ENCODE data around the gene PFKP.
"Not testable (repeated sequence)": the region's sequence is repeated elsewhere in the genome, so short reads cannot be mapped to it uniquely, and the experiment has no call there.

The PFKP gene

DNA sequence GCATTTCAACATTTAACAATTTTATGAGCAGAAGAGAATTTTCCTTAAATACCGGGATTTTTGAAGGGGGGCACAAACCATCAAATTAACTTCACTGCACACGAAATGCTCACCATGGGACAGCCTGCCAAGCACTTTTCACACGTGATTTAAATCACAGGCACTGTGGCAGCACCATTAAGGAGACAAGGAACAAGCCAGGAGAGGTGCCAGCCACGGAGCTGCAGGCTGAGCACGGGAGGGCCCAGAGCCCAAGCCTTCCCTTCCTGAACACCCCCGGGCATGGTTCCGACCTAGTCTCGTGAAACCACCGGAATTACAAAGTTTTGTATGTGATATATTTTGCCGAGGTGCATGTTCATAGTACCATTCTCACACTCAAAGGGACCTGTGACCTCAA is 91.8 kb downstream of the PFKP start:
- DNase-seq (ENCODE audit: low spot score) = no peak

DNA sequence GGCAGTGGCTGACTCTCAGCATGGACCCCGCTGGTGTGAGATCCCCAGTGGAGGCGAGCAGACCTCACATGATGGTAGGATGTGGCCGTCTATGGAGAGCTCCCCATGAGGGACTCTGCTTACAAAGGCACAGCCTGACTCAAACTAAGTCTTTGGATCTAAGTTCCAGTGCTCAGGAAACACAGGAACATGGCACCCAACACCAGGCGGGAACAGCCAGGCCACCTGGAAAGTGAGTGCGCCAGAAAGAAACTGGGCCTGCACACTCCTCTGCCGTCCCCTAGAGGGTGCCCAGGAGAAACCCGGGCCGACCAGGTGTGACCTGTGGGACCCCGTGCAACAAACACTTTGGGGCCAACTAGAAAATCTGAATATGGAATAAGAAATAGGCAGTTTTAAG is 95.2 kb downstream of the PFKP start:
- DNase-seq (ENCODE audit: low spot score) = no peak

DNA sequence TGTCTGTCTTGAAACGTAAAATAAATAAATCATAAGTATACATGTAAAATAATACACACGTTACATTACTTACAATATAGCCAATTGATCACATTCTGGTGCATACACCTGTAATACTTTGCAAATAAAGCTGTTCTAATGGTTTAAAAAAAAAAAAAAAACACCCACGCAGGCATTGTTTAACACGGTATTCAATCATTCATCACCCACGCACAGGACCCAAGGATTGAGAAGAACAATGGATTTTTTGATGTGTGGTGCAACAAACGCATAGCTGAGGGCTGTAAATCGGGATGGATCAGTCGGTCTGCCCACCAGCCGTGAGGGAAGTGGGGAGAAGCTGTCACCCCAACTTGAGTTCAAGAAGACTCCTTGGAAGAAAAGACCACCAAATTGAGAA is 96.5 kb downstream of the PFKP start:
- no peak for DNase-seq (ENCODE audit: low spot score)

DNA sequence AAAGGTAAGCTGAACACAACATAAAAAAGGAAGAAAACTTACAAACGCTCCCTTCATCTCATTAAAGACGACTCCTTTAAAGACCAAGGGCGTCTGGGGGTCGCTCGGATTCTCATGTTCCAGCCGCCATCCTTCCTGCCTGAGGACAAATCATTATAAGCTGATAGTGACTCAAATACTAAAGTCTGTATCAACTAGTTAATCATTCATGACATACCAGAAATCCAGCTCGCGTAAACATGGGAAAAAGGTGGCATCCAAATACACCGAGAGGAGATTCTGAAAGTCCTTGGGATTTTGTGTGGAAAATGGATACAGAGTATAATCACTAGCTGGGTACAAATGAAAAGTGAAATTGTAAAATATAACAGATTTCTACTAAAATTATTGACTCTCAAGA is 97.8 kb downstream of the PFKP start:
- DNase-seq (ENCODE audit: low spot score) = no peak

DNA sequence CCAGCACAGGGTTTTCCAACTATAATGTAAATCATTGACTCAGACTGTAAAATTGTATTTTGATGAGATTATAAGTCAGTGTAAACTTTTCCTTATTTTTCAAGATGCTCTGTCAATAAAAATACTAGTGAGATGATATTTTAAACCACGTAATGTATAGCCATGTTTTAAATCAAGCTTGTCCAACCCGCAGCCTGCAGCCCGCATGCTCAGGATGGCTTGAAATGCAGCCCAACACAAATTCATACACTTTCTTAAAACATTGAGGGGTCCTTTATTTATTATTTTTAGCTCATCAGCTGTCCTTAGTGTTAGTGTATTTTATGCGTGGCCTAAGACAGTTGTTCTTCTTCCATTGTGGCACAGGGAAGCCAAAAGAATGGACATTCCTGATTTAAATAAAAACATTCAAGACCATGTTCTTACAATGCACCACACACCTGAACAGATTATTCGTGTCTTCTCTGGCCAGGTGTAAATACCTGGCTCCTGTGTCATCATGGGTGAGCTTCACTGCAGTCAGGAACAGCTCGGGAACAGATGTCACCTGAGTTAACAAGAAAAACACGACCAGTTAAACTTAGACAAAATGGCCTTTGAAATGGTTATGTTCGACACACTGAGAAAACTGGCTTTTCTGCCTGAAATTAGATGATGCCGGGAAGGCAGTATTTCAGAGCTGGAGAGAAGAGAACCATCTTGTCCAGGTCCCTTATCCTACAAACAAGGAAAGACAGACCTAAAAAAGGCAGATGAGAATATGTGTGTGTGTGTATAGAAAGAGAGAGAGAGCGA is 99.3 kb downstream of the PFKP start:
- DNase-seq (ENCODE audit: low spot score) = no peak

DNA sequence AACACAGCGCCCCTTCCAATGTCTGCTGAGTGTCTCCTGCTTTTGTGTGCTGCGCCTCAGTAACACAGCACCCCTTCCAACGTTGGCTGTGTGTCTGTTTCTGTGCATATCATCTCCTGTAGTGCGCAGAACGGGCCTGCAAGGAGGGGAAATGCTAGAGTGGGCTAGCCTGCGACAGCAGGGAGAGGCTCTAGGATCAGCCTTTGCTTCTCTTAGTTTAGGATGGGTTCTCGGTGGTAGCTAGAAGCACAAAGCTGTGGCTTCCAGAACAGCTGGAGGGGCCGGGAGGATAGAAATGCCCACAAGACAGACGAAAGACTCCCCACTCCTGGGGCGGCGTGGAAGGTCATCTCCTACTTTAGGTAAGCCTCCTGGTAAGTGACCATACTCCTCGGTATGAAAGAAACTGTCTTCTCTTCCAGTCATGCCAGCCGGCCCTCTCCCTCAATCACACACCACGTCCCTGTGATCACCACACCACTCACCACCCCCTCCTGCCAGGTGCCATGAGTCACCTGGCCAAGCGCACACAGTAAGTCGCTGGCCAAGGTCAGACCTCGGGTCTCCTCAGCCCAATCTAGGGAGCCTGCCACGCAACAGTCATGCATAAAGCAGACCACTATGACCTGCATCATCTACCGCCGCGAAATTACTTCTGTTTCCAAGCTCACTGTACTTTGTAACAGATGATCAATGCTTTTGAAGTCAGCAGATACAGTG is 100.4 kb downstream of the PFKP start:
- DNase-seq (ENCODE audit: low spot score) = no peak

DNA sequence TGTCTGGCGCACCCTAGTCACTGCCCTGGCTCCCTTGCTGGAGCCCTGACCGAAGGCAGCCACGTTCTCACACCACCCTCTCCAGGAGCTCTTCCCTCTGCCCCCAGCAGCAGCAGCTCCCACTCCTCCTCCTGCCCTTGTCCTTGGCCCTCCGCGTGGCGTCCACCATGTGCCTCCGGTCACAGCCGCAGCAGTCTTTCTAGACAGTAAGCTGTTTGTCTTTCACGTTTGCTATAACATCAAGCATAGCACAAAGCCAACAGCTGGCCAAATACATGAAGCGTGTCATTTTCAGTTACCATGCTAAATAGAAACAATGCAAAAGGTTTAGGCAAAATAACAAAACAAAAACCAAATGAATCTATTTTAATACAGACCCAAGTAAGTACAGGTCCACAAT is 101.9 kb downstream of the PFKP start:
- no peak for DNase-seq (ENCODE audit: low spot score)

DNA sequence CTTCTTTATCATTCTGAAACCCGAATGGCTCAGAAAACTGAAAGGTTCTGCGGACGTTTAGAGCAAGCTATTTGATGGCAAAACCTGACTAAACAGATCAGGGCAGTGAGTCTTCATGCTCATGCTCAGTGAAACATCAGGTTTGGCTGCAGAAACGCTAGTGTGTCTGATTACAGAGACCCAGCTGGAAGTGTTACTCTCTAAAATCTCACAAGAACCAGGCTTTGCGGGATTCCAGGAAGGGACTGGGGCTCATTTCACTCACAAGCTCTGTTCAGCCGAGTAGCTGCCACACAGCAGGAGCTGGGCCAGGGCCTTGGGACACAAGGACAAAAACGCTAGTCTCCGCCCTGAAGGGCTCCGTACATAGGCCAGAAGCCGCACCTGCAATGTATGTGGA is 102.3 kb downstream of the PFKP start:
- DNase-seq (ENCODE audit: low spot score) = no peak

DNA sequence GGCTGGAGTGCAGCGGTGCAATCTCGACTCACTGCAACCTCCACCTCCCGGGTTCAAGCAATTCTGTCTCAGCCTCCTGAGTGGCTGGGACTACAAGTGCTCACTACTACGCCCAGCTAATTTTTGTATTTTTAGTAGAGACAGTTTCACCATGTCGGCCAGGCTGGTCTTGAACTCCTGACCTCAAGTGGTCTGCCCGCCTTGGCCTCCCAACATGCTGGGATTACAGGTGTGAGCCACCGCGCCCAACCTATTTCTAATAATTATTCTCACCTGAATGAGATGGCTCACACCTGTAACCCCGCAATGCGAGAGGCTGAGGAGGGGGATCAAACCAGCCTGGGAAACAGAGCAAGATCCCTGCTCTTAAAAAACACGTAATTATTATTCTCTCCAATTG is 104.1 kb downstream of the PFKP start:
- DNase-seq (ENCODE audit: low spot score) = not testable (repeated sequence)

DNA sequence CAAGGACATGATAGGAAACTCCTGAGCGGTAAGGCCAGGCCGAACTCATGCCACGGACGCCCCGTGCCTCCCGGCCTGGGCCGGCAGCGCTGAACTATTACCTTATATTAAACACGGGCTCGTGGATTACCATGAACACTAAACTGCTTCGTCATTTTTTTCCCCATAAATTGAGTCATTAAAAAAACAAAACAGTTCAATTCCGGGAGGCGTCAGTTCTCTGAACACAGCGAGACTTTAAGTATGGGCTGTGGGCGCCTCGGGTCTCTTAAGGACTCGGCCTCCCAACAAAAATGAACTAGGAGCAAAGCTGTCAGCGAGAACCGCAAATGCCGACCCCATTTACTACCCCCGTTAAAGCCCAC is 104.7 kb downstream of the PFKP start:
- peak; percentile 42 for DNase-seq (ENCODE audit: low spot score)

DNA sequence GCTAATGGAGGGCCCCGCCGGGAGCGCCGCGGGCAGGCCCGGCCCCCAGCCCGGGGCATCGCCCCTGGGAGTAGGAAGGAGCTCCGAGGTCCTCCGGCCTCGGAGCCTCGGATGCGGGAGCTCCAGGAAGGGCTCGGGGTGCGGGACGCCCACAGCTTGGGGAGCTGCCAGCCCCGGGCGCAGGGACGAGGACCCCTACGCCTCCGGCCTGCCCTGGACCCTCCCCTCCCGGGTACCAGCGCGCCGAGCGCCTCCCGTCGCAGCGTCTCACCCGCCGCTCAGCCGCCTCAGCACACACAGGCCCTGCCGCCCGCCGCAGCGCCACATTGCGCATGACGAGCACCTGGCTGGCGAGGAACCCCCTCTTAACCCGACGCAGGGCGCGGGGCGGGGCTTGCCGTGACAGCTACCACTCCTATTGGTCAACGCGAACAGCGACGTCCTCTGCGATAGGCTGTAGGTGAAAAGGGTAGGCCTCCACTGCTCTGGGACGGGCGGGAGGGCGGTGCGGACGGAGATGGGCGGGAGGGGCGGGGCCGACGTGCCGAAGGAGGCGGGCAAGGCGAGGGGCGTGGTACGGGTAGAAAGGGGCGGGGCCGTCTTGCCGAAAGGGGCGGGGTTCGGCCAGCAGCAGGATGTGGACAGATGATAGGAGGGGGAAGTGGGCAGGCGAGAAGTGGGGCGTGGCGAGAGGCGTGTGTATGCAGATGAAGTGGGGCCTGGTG is 105.3 kb downstream of the PFKP start, which contains the start of gene PITRM1:
PITRM1 (minus strand) TSS at position 337 of the 725 bp plus-strand sequence; CDS start at position 327, 10 bp downstream.
- peak; percentile 99 for DNase-seq (ENCODE audit: low spot score)

DNA sequence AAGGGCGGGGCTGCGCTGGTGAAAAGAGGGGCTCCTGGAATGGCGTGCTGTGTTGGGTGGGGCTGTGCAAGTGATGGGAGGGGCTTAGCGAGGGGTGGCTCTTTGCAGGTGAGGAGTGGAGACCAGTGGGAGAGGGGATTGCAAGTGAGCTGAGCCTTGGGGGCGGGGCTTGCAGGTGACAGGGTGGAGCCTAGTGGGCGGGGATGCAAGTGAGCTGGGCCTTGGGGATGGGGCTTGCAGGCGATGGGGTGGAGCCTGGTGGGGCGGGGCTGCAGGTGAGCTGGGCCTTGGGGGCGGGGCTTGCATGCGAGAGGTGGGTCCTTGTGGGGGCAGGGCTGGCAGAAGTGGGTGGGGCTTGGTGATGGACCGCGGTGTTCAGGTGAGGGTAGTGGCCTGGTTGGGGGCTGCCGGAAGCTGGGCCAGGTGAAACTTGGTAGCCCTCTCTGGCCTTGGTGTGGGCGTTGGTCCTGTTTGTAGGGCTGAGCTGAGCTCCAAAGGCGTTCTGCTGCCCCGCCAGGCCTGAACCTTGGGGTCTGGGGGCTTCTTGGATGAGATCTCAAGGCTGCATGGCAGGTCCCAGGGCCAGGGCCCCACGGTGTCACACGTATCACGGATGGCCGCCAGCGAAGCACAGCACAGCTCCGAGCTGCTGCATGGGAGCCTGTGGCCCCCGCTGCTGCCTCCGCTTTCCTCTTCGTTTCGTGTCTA is 106.0 kb downstream of the PFKP start:
- peak; percentile 68 for DNase-seq (ENCODE audit: low spot score)

DNA sequence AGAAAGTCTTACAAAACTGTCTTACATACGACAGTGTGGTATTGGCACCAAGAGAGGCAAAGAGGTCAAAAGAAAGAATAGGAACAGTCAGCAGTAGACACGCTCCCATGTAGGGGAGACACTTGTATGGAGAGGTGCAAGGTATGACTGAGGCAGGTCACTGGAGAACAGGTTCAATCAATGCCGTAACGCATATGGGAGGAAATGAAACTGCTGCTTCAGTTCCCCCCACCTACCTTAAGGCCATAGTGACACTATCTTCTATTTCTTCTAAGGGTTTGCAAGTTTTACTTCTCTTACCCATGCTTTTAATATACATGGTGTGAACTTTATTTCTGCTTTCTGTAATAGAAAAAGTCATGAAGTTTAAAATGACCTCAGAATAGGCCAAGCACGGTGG is 110.7 kb downstream of the PFKP start:
- DNase-seq (ENCODE audit: low spot score) = no peak

DNA sequence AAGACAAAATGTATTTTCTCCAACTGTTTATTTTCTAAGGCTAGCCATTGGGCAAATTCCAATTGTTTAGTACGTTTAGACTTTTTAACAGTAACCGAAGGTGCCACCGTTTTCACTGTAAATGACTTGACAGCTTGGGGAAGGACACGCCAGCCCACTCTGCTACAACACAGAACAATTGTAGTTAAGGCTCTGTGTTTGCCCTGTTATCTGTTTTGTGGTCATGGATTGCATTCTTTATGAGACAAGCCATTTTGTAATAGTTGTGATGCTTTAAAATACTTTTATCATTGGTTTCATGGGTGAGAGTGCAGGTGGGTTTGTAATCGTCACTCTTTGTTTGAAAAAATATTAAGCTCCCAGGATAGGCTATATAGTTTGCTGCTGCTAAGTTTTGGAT is 111.8 kb downstream of the PFKP start:
- DNase-seq (ENCODE audit: low spot score) = no peak

DNA sequence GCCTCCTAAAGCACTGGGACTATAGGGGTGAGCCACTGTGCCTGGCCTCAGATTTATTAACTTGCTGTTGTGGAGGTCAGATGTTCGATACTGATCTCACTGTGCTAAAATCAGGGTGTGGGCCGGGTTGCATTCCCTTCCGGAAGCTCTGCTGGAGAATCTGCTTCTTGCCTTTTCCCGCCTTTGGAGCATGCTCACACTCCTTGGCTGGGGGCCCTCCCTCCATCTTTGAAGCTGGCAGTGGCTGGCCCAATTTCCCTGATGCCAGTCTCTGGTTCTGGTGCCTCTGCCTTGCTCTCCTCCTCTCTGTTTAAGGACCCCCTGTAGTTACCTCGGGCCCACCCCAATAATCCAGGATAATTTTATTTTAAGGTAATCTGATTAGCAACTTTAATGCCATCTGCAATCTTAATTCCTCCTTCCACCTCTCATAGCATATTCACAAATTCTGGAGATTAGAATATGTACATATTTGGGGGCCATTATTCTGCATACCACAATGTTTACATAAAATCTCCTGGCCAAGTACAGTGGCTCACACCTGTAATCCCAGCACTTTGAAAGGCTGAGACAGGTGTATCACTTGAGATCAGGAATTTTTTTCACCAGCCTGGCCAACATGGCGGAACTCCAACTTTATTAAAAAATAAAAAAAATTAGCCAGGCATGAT is 113.1 kb downstream of the PFKP start:
- no peak for DNase-seq (ENCODE audit: low spot score)

DNA sequence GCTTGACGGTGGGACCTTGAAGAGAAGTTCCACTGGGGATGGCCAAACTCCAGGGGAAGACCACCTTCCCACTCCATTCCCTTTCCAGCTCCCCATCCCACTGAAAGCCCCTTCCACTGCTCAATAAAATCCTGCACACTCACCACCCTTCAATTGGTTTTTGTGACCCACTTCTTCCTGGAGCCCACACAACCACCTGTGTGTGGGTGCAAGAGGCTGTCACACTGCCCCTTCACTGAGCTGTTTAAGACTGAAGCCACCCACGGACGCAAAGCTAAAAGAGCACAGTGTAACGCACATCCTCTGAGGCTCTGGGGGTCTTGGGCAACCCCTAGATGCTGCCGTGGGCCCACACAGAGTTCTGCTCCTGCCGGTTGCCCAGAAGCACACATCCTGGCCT is 118.0 kb downstream of the PFKP start:
- DNase-seq (ENCODE audit: low spot score) = no peak

DNA sequence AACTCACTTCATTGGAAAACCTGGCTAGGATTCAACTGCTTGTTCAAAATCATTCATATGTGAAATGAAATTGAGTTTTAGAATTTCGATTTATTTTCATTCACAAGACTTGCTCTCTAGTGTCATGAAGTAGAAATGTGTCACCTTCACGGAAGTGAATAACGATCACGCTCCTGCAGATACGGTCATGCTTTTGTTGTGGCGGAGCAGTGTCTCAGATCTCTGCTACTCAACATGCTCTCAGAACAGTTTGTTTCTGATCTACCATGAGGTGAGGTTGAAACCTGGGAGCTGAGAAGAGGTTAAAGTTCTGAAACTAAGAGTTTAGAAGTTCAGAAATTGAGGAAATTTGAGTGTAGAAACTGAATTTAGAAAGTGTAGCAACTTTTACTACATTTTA is 119.0 kb downstream of the PFKP start:
- DNase-seq (ENCODE audit: low spot score) = peak; percentile 60

All from activated CD4-positive, alpha-beta T cell treated with anti-CD3 and anti-CD28 coated beads, Interleukin-2, Interleukin-4, amounts not matched to agents 100 ng/mL and 50 ng/mL, durations not matched to agents 16 hours and 8 hours (primary cell).